Measurements from ENCODE around the gene VAV1.
"Not testable (repeated sequence)": the region's sequence is repeated elsewhere in the genome, so short reads cannot be mapped to it uniquely, and the experiment has no call there.

DNA sequence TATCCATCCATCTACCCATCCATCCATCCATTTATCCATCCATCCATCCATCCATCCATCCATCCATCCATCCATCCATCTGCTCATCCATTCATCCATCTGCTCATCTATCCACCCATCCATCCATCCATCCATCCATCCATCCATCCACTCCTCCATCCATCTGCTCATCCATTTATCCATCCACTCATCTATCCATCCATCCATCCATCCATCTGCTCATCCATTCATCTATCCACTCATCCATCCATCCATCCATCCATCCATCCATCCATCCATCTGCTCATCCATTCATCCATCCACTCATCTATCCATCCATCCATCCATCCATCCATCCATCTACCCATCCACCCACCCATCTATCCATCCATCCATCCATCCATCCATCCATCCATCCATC is 3.5 kb downstream of the VAV1 start:
- TF ChIP-seq, protein P1, sequence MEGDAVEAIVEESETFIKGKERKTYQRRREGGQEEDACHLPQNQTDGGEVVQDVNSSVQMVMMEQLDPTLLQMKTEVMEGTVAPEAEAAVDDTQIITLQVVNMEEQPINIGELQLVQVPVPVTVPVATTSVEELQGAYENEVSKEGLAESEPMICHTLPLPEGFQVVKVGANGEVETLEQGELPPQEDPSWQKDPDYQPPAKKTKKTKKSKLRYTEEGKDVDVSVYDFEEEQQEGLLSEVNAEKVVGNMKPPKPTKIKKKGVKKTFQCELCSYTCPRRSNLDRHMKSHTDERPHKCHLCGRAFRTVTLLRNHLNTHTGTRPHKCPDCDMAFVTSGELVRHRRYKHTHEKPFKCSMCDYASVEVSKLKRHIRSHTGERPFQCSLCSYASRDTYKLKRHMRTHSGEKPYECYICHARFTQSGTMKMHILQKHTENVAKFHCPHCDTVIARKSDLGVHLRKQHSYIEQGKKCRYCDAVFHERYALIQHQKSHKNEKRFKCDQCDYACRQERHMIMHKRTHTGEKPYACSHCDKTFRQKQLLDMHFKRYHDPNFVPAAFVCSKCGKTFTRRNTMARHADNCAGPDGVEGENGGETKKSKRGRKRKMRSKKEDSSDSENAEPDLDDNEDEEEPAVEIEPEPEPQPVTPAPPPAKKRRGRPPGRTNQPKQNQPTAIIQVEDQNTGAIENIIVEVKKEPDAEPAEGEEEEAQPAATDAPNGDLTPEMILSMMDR (IDR thresholded peaks at IDR 0.05; ENCODE audit: low read depth, low read length, missing input control) = not testable (repeated sequence)
- not testable (repeated sequence) for TF ChIP-seq ATF3 (IDR thresholded peaks at IDR 0.05)
